HUDEP-2 (cell line): ENCODE results near the gene MORN1.
"Not testable (repeated sequence)": the region's sequence is repeated elsewhere in the genome, so short reads cannot be mapped to it uniquely, and the experiment has no call there.

Experiments
- DNase-seq, 76 experiments: peaks; one replicate each; lab custom pipeline; 2025; ENCODE audit not compliant: unreplicated experiment in 76 of 76; lab: John Stamatoyannopoulos, UW

Gene MORN1

DNA sequence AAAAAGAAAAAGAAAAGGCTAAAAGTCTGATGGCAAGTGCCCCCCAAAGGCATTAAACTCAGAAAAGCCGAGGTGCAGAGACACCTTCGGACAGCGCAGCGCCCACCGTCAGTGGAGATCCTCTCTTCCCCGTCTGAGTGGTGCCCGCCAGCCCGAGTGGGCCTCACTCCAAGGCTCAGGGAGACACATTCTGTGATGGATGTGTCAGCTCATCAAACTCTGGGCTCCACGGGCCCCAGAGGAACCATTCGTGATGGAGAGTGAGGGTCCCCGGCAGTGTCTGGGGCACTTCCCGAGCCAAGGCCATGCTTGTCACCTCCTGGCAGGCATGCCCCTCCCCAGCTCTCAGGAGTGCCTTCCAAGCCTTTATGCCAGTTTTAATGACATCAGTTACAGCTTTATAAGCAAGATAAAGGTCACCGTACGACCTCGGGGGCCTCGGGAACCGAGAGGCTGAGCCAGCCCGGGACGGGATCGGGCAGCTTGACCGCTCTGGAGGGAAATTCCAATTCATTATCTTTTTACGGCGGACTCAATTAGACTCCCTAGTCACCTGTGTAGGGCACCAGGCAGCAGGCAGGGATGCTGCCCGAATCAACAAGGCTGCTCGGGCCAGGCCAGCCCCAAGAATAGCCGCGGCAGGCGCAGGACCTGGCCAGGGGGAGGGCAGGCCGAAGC lies 49.5 kb downstream of the MORN1 start:
- DNase-seq, result no peak

DNA sequence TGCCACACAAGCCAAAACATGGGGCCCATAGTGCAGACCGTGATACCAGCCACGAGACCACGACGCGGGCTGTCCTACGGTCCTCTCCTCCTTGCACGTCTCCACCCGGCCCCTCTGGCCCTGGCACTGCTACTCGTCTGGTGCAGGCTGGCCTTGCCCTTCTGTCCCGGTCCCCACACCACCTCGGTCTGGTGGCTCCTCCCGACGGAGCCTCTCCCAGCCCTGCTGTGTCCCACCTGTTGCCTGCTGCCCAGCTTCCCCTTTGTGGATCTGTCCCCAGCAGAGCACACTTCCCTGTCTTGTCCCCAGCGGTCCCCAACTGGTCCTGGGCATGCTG lies 50.5 kb downstream of the MORN1 start:
- DNase-seq, result no peak

DNA sequence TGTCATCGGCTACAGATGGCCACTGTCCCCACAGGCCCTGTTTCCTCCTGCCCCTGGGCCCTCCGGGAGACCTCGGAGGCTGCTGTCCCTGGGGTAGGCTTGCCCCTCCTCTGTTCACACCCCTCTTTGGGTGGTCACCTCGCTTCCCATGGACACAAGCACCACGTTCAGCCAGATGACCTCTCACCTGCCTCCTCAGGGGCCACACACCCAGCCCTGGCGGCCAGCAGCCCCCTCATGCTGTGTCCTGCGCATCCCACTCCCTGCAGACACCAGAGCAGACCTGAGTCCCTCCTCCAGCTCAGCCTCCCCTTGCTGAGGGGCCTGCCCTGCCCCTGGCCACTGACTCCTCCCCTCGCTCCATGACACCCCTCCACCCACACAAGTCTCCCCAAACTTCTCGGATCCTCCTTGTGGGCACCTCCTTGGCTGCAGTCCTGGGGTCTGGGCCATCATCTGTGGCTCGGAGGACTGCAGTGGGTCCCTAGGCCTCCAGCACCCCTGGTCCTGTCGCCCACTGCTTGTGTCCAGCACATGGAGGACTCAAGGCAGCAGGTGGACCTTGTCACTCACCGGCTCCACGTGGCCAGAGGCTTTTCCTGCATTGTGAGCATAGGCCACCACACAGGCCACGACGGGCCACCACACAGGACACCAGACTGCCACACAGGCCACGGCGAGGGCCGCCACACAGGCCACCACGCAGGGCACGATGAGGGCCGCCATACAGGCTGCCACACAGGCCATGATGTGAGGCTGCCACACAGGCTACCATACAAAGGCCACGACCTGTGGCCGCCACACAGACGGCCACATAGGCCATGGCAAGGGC lies 51.1 kb downstream of the MORN1 start:
- DNase-seq, result no peak

DNA sequence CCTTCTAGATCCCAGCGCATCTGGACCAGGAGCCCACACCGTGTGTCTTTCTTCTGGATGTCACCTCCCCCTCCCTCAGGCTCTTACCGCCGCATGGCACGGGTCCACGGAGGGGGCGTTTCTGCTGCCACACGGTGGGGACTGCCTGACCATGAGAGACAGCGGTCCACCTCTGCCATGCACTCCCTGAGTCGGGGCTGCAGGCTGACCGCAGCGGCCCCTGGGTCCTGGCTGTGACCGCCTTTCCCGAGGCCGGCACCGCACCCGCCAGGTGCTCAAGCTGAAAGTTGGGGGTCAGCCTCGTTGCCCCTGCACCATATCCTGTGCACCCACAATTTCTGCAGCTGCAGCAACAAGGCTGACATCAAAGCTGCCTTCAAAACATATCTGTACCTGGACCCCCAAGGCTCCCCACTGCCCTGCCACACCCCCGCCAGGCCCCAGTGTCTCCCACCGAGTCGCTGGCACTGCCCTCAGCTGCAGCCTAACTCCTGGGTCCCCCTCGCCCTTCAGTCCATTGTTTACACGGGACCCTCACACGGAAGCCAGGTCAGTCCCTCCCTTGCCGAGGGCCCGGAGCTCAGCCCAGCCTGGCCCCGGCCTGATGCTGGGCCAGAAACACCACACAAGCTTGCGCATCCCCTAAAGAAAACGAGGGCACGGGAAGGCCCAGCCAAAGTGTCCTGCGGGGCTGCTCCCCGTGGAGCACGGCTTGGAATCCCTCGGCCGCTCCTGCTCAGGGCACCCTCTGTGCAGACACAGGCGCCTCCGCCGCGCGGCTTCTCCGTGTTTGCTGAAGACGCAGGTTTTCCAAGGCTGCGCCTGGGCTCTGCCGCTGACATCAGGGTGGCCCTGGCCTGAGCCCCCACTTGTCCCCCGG lies 51.9 kb downstream of the MORN1 start:
- DNase-seq, result no peak

DNA sequence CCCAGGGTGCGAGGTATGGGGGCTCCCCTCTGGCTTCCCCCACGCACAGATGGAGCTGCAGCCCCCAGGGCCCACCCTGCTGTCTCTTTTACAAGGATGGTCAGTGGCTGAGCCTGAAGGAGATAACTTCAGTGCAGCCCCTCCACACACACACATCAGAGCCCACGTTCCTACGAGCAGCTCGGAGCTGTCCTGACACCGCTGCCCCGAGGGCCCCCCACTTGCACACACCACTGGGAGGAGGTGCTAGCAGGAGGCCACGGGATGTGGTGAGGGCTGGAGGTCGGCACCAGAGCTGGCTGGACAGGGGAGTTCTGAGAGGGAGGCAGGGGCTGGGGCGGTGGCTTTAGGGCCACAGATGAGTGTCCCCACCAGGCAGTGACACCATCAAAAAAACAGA lies 53.9 kb downstream of the MORN1 start:
- DNase-seq, result no peak

DNA sequence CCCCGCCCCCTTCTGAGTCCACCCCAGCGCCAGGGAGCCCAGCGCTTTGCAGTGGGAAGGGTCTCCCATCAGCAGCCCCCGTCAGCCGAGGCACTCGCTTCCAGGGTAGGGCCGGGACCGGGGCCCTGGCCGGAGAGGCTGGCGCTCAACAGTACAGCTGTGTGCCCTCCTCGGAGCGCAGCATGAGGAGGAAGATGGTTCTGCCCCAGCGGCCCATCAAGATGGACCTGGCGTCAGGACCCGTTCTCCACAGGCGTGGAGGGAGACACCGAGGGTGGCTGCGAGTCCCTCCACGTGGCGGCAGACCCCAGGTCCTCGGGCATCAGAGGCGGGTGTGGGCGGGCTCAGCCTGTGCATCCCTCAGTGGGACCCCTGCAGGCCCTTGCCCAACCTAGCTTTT lies 54.3 kb downstream of the MORN1 start:
- no peak for DNase-seq

DNA sequence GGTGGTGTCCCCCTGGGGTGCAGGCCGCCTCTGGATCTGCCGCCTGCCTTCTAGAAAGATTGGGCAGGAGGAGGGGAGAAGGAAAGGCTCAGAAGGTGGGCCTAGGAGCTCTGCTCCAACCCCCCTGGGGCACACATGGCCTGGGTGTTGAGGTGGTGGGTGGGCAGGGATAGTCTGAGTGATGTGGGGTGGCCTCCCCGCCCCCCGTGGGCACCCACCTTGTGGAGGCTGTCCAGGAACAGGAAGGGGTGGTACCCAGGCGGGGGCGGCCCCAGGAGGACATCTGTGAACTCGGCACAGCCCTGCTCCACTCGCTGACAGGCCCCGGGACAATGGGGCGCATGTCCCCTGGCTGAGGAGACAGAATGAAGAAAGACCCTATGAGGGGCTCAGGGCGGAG lies 54.9 kb downstream of the MORN1 start:
- no peak for DNase-seq

DNA sequence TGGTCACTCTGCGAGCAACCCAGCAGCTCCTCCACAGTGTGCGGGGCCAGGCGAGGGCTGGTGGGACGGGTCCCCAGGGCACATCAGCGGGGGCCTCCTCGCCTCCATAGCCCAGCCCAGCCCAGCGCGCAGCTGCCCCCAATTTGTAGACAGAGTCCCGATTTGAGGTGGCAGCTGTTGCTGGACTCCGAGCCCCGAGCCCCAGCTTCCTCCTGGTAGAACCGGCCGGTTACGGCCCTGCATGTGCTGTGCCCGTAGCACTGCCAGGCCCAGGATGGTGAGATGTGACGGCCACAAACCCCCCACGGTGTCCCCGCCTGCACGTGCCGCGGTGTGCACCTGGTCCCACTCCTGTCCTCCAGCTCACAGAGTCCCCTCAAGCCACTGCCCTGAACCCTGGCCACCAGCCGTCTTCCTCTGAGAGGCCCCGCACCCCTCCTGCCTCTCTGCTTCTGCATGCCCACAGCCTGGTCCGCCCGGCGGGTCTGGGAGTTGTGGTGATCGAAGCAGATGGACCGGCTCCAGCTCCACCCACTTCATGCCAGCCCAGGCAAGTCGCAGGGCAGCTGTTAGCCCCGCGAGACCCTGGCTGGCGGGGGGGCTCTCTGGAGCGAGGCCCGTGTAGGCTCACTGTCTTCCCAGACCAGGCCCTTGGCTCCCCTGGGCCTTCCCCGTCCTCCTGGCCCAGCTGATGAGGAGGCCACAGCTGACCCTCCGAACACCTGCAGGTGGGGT lies 55.5 kb downstream of the MORN1 start:
- no peak for DNase-seq

DNA sequence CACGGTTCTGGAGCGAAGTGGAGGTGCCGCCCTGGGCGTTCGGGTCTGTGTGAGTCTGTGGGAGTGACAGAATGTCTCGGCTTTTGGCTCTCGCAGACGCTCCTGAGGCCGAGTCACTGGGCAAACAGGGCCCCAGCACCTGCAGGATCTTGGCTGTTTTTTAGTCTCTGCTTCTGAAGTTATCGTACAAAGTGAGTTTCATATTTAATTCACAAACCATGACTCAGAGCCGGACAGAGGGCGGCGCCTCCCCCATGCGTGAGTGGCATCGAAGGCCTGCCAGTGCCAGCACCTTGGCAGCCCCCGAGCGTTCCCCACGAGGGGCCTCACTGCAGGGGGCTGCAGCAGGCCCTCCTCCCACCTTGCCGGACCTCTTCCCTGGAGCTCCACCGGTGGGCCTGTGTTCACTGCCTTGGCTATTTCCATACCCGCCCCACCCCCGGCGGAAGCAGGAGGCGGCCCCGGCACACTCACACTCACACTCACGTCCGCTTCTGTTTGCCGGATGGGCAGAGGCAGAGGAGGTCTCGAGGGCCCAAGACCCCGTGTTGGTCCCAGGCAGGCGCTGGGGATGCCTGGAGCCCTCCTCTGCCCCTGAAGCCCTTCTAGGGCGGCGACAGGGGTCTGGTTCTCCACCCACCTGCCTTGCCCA lies 56.3 kb downstream of the MORN1 start:
- no peak for DNase-seq

DNA sequence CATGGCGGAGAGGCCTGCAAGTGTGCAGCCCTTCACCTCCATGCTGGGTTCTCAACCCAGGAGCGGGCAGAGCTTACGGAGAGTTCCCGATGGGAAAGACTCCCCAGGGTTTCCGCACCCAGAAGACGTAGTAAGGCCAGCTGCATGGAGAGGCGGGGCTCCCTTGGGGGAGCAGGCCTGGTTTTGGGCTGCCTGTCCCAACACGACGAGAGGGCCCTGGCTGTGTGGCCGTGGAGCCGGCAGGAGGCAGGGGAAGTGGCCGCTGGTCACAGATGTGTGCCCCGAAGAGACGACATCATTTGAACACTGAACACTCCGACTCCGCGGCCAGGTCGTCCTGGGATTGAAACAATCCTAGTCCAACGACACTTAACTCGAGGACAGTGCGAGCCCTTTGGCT lies 57.0 kb downstream of the MORN1 start:
- DNase-seq, result no peak

DNA sequence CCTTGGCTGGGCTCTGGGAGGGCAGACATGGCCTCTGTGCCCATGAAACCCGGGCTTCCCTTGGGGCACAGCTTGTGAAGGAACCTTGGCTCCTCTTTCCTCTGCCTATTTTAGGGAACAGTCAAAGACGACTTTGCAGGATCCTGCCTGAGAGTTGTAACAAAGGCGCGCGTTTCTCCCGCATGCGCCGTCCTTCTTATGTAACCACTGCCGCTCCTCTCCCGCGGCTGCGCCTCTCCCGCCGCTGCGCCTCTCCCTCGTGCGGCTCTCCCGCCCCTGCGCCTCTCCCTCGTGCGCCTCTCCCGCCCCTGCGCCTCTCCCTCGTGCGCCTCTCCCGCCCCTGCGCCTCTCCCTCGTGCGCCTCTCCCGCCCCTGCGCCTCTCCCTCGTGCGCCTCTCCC lies 59.8 kb downstream of the MORN1 start:
- not testable (repeated sequence) for DNase-seq

DNA sequence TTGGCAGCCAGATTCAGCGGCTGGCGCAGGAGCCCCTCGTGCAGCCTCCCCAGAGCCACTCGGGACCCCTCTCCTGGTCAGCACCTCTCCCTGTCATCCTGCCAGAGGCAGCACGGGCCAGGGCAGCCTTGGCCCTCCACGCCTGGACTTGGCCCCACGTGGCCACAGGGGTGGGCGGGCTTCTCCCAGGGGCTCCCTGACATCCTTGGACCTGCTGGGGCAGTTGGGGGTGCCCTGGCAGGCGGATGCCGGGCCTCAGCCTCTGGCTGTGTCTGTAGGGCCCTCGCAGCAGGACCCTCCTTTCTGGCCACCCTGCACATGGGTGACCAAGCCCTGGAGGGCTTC lies 60.2 kb downstream of the MORN1 start:
- DNase-seq, result no peak

DNA sequence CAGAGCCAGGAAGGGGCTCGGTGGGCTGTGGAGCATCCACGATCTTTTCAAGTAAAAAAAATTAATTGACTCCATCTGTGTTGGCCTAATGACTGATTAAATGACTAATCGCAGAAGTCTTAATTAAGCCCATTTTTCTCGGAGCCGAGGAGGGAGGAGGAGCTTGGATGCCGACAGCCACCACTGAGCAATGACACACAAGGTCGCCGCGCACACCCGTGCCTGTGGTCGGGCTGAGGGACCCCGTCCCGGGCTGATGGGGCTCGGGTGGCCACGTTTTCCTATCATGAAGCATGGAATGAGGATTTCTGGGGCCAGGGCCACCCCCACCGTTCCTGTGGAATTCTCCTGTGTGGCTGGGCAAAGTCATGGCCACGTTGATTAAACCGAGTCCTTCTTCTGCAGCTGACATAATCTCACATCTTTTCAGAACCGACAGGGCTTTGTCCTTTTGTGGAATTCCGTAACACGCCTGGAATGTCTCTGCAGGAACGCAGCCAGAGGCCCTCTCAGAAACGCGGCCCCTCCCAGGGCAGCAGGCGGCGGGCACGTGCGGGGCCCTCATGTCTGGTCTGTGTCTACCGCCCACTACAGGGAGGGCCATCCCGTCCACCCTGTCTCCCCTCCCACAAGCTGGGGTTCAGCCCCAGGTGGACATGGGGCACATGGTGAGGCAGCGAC lies 60.7 kb downstream of the MORN1 start:
- DNase-seq, result no peak

DNA sequence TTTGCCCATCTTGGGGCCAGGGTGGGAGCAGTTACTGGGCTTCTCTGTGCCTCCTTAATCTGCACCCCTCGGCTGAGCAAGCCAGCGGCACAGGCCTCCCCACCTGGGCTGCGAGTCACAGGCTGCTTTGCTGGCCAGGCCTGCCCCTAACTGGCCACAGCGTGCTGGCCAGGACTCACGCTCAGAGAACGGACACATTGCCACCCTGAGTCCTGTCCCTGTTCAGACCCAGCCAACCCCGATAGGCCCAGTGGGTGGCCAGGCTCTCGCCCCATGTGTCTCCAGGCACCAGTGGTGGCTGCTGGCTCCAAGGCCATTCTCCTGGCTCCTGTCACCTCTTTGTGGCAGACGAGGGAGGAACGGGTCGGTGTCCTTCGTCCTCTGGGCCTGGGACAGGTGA lies 61.3 kb downstream of the MORN1 start:
- DNase-seq, result no peak

DNA sequence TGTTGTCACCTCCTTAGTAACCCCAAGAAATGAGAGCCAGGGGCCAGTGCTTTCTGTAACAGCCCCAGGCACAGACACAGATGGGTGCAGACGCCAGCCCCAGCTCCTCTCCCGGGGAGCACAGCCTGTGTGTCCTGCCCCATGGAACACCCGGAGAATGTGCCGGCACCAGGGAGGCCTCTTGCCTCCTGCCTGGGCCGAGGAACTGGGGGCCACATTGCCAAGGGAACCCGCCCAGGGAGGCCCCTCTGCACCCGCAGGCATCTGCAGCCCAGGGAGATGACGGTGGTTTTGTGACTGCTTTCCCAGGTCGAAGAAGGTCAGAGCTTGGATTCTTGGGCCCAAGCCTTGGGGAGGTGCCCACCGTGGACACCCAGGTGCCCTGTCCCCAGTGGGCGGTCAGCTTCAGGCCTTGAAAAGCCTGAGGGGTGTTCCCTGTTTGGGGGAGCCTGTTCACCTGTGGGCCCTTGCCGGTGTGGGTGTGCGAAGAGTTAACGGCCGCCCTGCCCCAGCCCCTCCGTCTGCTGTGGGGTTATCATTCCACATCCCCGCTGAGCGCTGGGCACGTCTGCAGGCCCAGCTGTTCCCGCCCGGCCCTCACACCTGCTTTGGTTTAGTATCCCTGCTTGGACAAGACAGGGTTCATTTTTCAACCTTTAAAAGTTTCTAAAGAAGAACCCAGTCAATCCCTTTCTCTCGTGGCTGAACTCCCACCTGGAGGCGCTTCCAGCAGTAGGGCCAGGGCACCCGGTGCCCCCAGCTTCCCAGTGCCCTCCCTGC lies 62.5 kb downstream of the MORN1 start:
- no peak for DNase-seq

DNA sequence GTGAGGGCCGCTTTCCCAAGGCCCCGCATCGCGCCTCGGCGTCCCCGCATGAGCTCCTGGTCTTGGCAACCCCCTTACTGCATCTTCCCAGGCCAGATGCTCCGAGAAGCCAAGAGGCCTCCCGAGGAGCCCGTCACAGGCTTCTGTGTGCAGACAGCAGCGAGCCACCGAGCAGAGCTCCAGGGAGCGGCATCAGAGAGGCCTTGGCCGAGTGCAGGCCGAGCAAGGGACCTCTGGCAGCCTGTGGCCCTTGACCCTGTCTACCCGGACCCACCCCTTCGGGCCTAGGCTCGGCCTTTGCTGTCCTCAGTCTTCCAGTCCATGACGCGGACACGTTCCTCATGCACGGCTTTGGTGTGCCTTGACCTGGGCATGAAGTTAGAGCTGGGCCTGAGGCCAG lies 63.5 kb downstream of the MORN1 start:
- DNase-seq, result no peak

DNA sequence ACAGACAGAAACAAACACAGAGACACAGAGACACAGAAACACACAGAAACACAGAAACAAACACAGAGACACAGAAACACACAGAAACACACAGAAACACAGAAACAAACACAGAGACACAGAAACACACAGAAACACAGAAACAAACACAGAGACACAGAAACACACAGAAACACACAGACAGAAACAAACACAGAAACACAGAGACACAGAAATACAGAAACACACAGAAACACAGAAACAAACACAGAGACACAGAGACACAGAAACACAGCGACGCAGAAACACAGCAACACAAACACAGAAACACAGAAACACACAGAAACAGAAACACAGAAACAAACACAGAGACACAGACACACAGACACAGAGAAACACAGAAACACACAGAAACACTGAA lies 64.2 kb downstream of the MORN1 start:
- DNase-seq, result not testable (repeated sequence)

DNA sequence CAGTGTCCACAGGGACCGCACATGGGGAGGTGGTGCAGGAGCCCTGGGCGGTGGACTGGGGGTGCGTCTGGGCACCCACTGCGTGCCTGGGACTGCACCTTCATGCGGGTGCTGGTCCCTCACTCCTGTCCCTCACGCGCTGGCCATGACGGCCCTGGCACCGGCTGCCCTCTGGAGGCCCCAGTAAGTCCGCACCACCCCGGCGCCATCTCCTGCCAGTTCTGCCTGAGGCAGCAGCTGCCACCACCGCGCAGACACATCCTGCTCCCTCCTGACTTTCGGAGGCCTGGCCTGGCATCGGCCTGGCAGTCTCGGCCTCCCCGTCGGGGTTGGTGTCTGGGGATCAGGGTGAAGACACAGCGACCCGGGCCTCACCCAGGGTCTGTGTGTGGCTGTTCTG lies 64.8 kb downstream of the MORN1 start:
- DNase-seq, result no peak
